ENCODE results near the gene TMC3.

The TMC3 gene

GRCh38 chr15:81292523-81293001 is 81.5 kb downstream of the TMC3 start:
- H3K27ac ChIP-seq: no peak overlapping the region
- TF ChIP-seq CTCF (conservative IDR thresholded peaks at IDR 0.05): no peak

GRCh38 chr15:81291916-81292522 is 82.0 kb downstream of the TMC3 start:
- no peak overlapping the region for H3K27ac ChIP-seq
- TF ChIP-seq CTCF (conservative IDR thresholded peaks at IDR 0.05): no peak

GRCh38 chr15:81289910-81290309 is 84.1 kb downstream of the TMC3 start:
- H3K27ac ChIP-seq: no peak overlapping the region
- TF ChIP-seq CTCF (conservative IDR thresholded peaks at IDR 0.05): no peak

GRCh38 chr15:81288616-81289015 is 85.4 kb downstream of the TMC3 start:
- TF ChIP-seq CTCF (conservative IDR thresholded peaks at IDR 0.05): no peak
- H3K27ac ChIP-seq: no peak overlapping the region

GRCh38 chr15:81288040-81288439 is 86.0 kb downstream of the TMC3 start:
- TF ChIP-seq CTCF (conservative IDR thresholded peaks at IDR 0.05): no peak
- no peak overlapping the region for H3K27ac ChIP-seq

- H3K27ac ChIP-seq: no peak overlapping the region
- TF ChIP-seq CTCF (conservative IDR thresholded peaks at IDR 0.05): no peak
Observed at GRCh38 chr15:81286621-81287121, 87.3 kb downstream of the TMC3 start.

GRCh38 chr15:81285461-81285860 is 88.6 kb downstream of the TMC3 start:
- no peak for TF ChIP-seq CTCF (conservative IDR thresholded peaks at IDR 0.05)
- H3K27ac ChIP-seq: no peak overlapping the region

All from VCaP (cell line).